GM19372 (cell line): ENCODE results near the gene TRAF3IP3.
A peak's percentile ranks its signal among the peaks of the same experiment; 100 is the strongest.
"Not testable (repeated sequence)": the region's sequence is repeated elsewhere in the genome, so short reads cannot be mapped to it uniquely, and the experiment has no call there.

Experiments
- ATAC-seq: cut with Tn5 transposase; IDR thresholded peaks from one replicate; pipeline ENCODE4 v1.9.1; 2021; ENCODE audit warnings: mild to moderate bottlenecking, low read depth, moderate library complexity; ENCODE audit not compliant: unreplicated experiment

Gene TRAF3IP3

GRCh38 chr1:209791920-209792319 is 36.1 kb downstream of the TRAF3IP3 start:
- no peak for ATAC-seq

GRCh38 chr1:209793711-209794110 is 37.9 kb downstream of the TRAF3IP3 start:
- not testable (repeated sequence) for ATAC-seq

GRCh38 chr1:209797978-209798639 is 42.3 kb downstream of the TRAF3IP3 start:
- ATAC-seq: no peak

GRCh38 chr1:209800984-209801834 is 45.4 kb downstream of the TRAF3IP3 start:
- ATAC-seq: no peak

- no peak for ATAC-seq
These were observed 46.4 kb downstream of the TRAF3IP3 start for GRCh38 chr1:209802117-209802779.

- ATAC-seq: no peak
These were observed 46.9 kb downstream of the TRAF3IP3 start for GRCh38 chr1:209802780-209803152.

- no peak for ATAC-seq
These were observed 47.7 kb downstream of the TRAF3IP3 start for GRCh38 chr1:209803568-209803967.

GRCh38 chr1:209805341-209805781 is 49.5 kb downstream of the TRAF3IP3 start:
- no peak for ATAC-seq

- ATAC-seq: peak; percentile 97
These were observed 50.3 kb downstream of the TRAF3IP3 start, which contains the start of gene IRF6 for GRCh38 chr1:209805875-209806760. IRF6 (minus strand) TSS chr1:209806142; CDS start chr1:209801413, 4,729 bp downstream.

GRCh38 chr1:209807509-209807908 is 51.7 kb downstream of the TRAF3IP3 start:
- ATAC-seq: no peak

GRCh38 chr1:209808059-209808581 is 52.3 kb downstream of the TRAF3IP3 start:
- ATAC-seq: no peak

- ATAC-seq: no peak
These were observed 53.8 kb downstream of the TRAF3IP3 start for GRCh38 chr1:209809611-209810010.

- ATAC-seq: no peak
These were observed 54.9 kb downstream of the TRAF3IP3 start for GRCh38 chr1:209810783-209811182.

- no peak for ATAC-seq
These were observed 58.0 kb downstream of the TRAF3IP3 start for GRCh38 chr1:209813902-209814301.

- ATAC-seq: no peak
These were observed 59.6 kb downstream of the TRAF3IP3 start for GRCh38 chr1:209815490-209815889.

- no peak for ATAC-seq
These were observed 60.1 kb downstream of the TRAF3IP3 start for GRCh38 chr1:209815931-209816341.

- no peak for ATAC-seq
These were observed 61.1 kb downstream of the TRAF3IP3 start for GRCh38 chr1:209816923-209817322.

- ATAC-seq: no peak
These were observed 61.8 kb downstream of the TRAF3IP3 start for GRCh38 chr1:209817691-209818090.

GRCh38 chr1:209819058-209819457 is 63.2 kb downstream of the TRAF3IP3 start:
- no peak for ATAC-seq

GRCh38 chr1:209820986-209821385 is 65.1 kb downstream of the TRAF3IP3 start:
- no peak for ATAC-seq
